ENCODE data around the gene CPA2.
"Not testable (repeated sequence)": the region's sequence is repeated elsewhere in the genome, so short reads cannot be mapped to it uniquely, and the experiment has no call there.

The CPA2 gene

GRCh38 chr7:130266258-130266960 is at the start of gene CPA2:
TSS of gene CPA2 (plus strand) at chr7:130266863. CDS start at chr7:130266882, 19 bp downstream.
- DNase-seq (ENCODE audit: low read depth) = no peak

GRCh38 chr7:130218806-130219620 is 47.6 kb upstream of the CPA2 start:
- no peak for DNase-seq (ENCODE audit: low read depth)

DNA sequence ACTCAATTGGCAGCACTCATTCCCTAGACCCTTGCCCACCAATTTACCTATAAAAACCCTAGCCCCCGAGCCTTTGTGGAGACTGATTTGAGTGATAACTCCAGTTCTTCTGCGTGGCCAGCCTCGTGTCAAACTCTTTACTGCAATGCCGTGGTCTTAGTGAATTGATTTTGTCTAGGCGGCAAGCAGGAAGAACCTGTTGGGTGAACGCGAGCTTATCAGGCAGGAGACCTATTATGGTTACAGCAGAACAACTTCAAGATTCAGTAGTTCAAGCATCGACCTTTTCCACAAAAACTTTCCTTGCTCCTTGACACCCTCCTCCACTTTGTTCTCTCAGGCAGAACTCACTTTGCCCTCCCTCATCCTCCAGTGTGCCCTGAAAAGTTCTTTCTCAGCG is 46.8 kb upstream of the CPA2 start:
- no peak for DNase-seq (ENCODE audit: low read depth)

DNA sequence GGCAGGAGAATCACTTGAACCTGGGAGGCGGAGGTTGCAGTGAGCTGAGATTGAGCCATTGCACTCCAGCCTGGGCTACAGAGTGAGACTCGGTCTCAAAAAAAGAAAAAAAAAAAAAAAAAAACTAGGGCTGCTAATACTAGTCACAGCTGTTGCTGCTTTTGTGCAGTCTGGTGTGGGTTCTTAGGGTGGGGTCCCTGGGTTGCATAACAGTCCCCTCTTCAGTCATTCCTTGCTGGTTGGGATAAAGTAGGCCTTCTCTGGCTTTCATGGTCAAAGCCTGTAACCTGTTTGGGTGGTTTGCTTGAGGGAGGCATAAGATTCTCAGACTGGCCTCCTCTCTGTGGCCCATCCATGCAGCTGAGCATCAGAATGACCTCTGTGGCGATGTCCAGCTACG is 44.9 kb upstream of the CPA2 start:
- no peak for DNase-seq (ENCODE audit: low read depth)

DNA sequence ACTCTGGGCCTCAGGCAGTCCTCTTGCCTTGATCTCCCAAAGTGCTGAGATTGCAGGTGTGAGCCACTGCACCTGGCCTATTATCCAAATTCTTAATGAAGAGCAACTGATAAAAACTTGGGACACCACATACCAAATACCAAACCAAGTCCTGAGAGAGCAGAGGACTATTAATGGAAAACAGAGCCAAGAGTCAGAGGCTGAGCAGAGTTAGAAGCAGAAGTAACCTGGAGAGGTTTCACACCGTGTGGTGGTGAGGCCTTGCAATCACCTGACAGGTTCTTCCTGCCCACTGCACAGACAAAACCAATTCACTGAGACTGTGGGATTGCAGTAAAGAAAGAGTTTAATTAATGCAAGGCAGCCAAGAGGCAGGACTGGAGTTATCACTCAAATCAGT is 43.0 kb upstream of the CPA2 start:
- no peak for DNase-seq (ENCODE audit: low read depth)

GRCh38 chr7:130224210-130224609 is 42.5 kb upstream of the CPA2 start:
- DNase-seq (ENCODE audit: low read depth) = no peak

GRCh38 chr7:130224923-130225322 is 41.7 kb upstream of the CPA2 start:
- DNase-seq (ENCODE audit: low read depth) = not testable (repeated sequence)

GRCh38 chr7:130226333-130226732 is 40.3 kb upstream of the CPA2 start:
- no peak for DNase-seq (ENCODE audit: low read depth)

- no peak for DNase-seq (ENCODE audit: low read depth)
Observed at GRCh38 chr7:130227883-130228575, 38.6 kb upstream of the CPA2 start.

DNA sequence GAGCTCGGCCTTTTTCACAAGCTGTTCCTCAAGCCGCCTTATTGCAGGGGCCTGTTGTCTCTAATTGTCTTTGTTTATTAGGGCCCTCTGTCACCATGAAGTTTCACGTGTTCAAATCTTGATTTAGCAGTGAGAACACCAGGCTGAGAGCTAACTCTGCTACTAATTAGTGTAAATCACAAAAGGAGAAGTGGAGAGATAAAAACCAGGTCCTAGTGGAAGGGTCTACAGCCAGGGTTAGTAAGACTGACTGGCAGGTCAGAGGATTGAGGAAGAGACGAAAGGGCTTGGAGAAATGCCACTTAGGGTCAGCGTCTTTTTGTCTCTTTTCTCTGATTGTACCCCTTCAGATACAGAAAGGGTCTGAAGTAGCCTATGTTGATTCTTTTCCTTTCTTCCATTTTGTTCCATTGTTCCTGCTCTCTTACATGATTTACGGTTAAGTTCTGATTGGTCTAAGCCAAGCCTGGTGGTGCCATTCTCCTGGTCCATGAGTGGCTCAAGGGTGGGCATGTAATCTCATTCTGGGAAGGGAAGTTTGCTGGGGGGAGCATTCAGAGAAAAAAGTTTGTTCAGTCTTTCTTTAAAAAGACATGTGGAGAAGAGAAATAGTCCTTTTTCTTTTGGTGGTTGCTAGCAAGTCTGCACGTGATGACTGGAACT is 37.7 kb upstream of the CPA2 start:
- DNase-seq (ENCODE audit: low read depth) = no peak

GRCh38 chr7:130229981-130230380 is 36.7 kb upstream of the CPA2 start:
- not testable (repeated sequence) for DNase-seq (ENCODE audit: low read depth)

GRCh38 chr7:130231792-130232191 is 34.9 kb upstream of the CPA2 start:
- DNase-seq (ENCODE audit: low read depth) = no peak

DNA sequence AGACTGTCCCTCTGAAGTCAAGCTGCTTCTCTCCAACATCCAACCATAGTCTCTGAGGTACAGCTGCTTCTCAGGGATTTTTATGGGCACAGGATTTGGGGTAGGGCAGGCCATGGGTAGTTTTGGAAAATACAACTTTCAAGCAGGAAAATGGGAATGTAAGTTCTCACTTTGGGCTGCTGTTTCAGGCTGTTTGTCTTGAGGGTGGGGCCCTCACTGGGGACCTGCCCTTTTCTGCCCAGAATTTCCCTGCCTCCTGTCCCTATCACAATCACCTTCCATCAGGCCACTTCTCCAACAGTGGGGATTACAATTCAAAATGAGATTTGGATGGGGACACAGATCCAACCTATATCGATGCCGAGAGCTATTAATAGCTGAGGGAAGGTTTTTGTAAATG is 34.5 kb upstream of the CPA2 start:
- no peak for DNase-seq (ENCODE audit: low read depth)

GRCh38 chr7:130234078-130234477 is 32.6 kb upstream of the CPA2 start:
- DNase-seq (ENCODE audit: low read depth) = no peak

GRCh38 chr7:130236361-130236760 is 30.3 kb upstream of the CPA2 start:
- DNase-seq (ENCODE audit: low read depth) = not testable (repeated sequence)

DNA sequence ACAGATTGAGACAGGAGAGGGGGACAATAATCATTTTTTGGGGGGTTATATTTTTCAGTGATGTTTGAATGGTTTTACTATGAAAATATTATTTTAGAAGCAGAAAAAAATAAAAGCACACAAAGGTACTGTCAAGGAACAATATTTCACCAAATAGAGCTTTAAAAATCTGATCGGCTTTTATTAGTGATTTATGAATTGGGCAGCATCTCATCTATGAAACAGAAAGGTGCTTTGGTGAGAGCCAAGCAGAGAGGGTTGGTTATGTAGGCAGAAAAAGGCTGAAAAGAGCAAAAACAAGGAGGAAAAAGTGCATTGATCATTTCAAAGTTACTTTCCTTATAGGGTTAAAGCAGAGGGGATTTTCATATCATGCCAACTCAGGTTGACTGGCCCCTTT is 26.4 kb upstream of the CPA2 start:
- no peak for DNase-seq (ENCODE audit: low read depth)

DNA sequence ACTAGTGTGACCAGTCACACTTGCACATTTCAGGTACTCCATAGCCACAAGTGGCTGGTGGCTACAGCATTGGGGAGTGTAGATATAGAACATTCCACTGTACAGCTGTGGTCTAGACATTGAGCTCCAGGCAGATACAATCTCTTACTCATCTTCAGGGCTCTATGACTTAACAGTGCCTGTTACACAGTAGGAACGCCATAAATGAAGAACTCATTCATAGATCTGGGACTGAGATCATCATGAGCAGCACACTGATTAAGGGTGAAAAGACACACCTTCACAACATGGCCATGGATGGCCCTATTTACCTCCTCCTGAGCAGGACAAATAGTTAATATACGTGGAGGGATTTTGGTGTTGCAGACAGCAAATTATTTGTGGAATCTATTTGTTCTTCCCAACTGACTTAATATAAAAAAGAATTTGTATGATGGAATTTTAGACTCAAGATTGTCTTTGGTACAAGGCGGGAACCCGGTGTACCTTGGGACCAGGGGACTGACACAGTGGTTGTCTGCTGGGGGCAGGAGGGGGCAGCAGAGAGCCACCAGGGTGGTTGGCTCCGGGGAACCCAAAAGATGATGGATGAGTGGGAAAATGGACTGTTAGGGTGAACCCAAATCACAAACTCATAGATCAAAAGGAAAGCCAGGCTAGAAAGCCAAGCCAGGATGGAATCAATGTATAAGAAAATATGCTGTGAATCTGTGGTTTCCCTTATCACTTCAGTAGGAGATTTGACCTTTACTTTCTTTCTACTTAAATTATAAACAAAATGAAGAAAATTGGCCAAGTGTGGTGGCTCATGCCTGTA is 24.3 kb upstream of the CPA2 start:
- no peak for DNase-seq (ENCODE audit: low read depth)

DNA sequence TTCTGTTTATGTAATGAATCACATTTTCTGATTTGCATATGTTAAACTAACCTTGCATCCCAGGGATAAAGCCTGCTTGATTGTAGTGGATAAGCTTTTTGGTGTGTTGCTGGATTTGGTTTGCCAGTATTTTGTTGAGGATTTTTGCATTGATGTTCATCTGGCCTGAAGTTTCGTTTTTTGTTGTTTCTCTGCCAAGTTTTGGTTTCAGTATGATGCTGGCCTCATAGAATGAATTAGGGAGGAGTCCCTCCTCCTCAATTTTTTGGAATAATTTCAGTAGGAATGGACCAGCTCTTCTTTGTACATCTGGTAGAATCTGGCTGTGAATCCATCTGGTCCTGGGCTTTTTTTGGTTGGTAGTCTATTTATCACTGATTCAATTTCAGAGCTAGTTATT is 23.2 kb upstream of the CPA2 start:
- not testable (repeated sequence) for DNase-seq (ENCODE audit: low read depth)

GRCh38 chr7:130246491-130246890 is 20.2 kb upstream of the CPA2 start:
- not testable (repeated sequence) for DNase-seq (ENCODE audit: low read depth)

GRCh38 chr7:130248842-130249241 is 17.8 kb upstream of the CPA2 start:
- not testable (repeated sequence) for DNase-seq (ENCODE audit: low read depth)

DNA sequence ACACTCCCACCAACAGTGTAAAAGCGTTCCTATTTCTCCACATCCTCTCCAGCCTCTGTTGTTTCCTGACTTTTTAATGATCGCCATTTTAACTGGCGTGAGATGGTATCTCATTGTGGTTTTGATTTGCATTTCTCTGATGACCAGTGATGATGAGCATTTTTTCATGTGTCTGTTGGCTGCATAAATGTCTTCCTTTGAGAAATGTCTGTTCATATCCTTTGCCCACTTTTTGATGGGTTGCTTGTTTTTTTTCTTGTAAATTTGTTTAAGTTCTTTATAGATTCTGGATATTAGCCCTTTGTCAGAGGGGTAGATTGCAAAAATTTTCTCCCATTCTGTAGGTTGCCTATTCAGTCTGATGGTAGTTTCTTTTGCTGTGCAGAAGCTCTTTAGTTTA is 17.0 kb upstream of the CPA2 start:
- DNase-seq (ENCODE audit: low read depth) = not testable (repeated sequence)

Data from GM04503 (cell line).